Measurements from ENCODE around the gene HOMER2.

DNA sequence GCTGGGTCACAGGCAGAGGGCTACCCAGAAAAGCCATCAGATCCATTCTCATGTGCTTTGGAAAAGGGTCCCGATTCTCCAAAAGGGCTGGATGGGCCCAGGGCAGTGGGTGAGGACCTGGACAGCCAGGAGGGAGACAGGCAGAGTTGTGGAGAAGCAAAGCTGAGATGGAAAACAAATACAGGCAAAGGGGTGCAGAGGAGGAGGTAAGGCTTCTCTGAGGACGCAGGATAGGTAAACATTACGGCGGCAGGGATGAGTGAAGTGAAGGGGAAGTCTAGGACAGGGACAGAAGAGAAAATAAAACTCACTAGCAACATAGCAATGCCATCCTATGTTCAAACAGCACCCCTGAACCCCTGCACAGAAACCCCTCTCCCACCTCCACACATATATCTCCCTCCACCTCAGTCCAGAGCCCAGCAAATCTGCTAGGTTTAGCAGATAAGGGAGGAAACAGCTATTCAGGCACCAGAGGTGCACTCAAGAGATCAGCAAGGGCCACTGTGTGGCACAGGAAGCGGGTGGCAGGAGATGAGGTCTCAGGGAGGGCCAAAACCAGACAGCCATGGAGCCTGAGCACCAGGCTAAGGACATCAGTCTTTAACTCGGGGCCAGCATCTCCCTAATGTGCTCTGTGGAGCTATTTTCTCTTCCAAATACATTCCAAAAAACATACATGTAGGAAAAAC lies 51.3 kb downstream of the HOMER2 start:
- TF ChIP-seq, protein P1, sequence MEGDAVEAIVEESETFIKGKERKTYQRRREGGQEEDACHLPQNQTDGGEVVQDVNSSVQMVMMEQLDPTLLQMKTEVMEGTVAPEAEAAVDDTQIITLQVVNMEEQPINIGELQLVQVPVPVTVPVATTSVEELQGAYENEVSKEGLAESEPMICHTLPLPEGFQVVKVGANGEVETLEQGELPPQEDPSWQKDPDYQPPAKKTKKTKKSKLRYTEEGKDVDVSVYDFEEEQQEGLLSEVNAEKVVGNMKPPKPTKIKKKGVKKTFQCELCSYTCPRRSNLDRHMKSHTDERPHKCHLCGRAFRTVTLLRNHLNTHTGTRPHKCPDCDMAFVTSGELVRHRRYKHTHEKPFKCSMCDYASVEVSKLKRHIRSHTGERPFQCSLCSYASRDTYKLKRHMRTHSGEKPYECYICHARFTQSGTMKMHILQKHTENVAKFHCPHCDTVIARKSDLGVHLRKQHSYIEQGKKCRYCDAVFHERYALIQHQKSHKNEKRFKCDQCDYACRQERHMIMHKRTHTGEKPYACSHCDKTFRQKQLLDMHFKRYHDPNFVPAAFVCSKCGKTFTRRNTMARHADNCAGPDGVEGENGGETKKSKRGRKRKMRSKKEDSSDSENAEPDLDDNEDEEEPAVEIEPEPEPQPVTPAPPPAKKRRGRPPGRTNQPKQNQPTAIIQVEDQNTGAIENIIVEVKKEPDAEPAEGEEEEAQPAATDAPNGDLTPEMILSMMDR (IDR thresholded peaks at IDR 0.05; ENCODE audit: borderline replicate concordance, extremely low read depth, low read length, poor library complexity, severe bottlenecking) = no peak
- TF ChIP-seq EZH2 (IDR thresholded peaks at IDR 0.05; ENCODE audit: borderline replicate concordance, low read depth, low read length, severe bottlenecking) = no peak

All from DND-41 (cell line).